ENCODE results near the gene EML6.

Gene EML6

GRCh38 chr2:54708584-54709335 is 14.7 kb upstream of the EML6 start:
- DNase-seq, result no peak

GRCh38 chr2:54709336-54709809 is 14.1 kb upstream of the EML6 start:
- DNase-seq, result no peak

- no peak for DNase-seq
These were observed 13.2 kb upstream of the EML6 start for GRCh38 chr2:54710216-54710615.

GRCh38 chr2:54712516-54712915 is 10.9 kb upstream of the EML6 start:
- no peak for DNase-seq

- no peak for DNase-seq
These were observed 8.5 kb upstream of the EML6 start for GRCh38 chr2:54714996-54715395.

GRCh38 chr2:54716375-54716774 is 7.1 kb upstream of the EML6 start:
- DNase-seq, result no peak

GRCh38 chr2:54720563-54720962 is 2.9 kb upstream of the EML6 start:
- no peak for DNase-seq

GRCh38 chr2:54722641-54723040 is 821 bp upstream of the EML6 start:
- DNase-seq, result no peak

- peak; percentile 49 for DNase-seq
These were observed 616 bp downstream of the EML6 start for GRCh38 chr2:54723996-54724559.

GRCh38 chr2:54724560-54725342 is 1.3 kb downstream of the EML6 start:
- peak; percentile 40 for DNase-seq

GRCh38 chr2:54725343-54726099 is 2.1 kb downstream of the EML6 start:
- no peak for DNase-seq

GRCh38 chr2:54726431-54726830 is 3.0 kb downstream of the EML6 start:
- DNase-seq, result no peak

GRCh38 chr2:54726940-54727339 is 3.5 kb downstream of the EML6 start:
- DNase-seq, result no peak

- no peak for DNase-seq
These were observed 5.2 kb downstream of the EML6 start for GRCh38 chr2:54728669-54729120.

- no peak for DNase-seq
These were observed 12.2 kb downstream of the EML6 start for GRCh38 chr2:54735636-54736035.

- no peak for DNase-seq
These were observed 14.8 kb downstream of the EML6 start for GRCh38 chr2:54738281-54738680.

GRCh38 chr2:54740333-54740732 is 16.9 kb downstream of the EML6 start:
- DNase-seq, result no peak

- DNase-seq, result no peak
These were observed 17.8 kb downstream of the EML6 start for GRCh38 chr2:54741250-54741649.

GRCh38 chr2:54750040-54750439 is 26.6 kb downstream of the EML6 start:
- no peak for DNase-seq

GRCh38 chr2:54752439-54752838 is 29.0 kb downstream of the EML6 start:
- no peak for DNase-seq

- no peak for DNase-seq
These were observed 32.3 kb downstream of the EML6 start for GRCh38 chr2:54755641-54756326.

GRCh38 chr2:54757500-54757899 is 34.0 kb downstream of the EML6 start:
- DNase-seq, result no peak
